Testis (tissue), 2 donors: ENCODE data around the gene GDPGP1.

Experiments
- POLR2A ChIP-seq: fragments of 450-650 bp; IDR thresholded peaks from one replicate; pipeline ENCODE4 v1.6.1; 2017; ENCODE audit warnings: antibody characterized with exemption, mild to moderate bottlenecking, moderate library complexity
- TF ChIP-seq, protein P1 (sequence below), 3 experiments: fragments of 450-650 bp in 2 of 3; fragments of 200-600 bp in 1 of 3; sonication (generic) in 1 of 3; IDR thresholded peaks; one replicate each; pipeline ENCODE4 v1.5.1; 2016 to 2019; ENCODE audit warnings: antibody characterized with exemption in 3 of 3, mild to moderate bottlenecking in 2 of 3, moderate library complexity in 1 of 3

GRCh38 chr15:90262426-90262825, 28.4 kb downstream of the GDPGP1 start:
- TF ChIP-seq, protein P1, sequence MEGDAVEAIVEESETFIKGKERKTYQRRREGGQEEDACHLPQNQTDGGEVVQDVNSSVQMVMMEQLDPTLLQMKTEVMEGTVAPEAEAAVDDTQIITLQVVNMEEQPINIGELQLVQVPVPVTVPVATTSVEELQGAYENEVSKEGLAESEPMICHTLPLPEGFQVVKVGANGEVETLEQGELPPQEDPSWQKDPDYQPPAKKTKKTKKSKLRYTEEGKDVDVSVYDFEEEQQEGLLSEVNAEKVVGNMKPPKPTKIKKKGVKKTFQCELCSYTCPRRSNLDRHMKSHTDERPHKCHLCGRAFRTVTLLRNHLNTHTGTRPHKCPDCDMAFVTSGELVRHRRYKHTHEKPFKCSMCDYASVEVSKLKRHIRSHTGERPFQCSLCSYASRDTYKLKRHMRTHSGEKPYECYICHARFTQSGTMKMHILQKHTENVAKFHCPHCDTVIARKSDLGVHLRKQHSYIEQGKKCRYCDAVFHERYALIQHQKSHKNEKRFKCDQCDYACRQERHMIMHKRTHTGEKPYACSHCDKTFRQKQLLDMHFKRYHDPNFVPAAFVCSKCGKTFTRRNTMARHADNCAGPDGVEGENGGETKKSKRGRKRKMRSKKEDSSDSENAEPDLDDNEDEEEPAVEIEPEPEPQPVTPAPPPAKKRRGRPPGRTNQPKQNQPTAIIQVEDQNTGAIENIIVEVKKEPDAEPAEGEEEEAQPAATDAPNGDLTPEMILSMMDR (IDR thresholded peaks at IDR 0.05): no peak
- no peak for TF ChIP-seq POLR2A
